Hematopoietic multipotent progenitor cell treated with erythropoietin and hydrocortisone succinate and interleukin-3 and kit ligand, for 8 days (in vitro differentiated cells): ENCODE data around the gene MSANTD4.
"Not testable (repeated sequence)": the region's sequence is repeated elsewhere in the genome, so short reads cannot be mapped to it uniquely, and the experiment has no call there.

Experiments used
- DNase-seq: peaks from one replicate; pipeline ENCODE4 v3.0.0-alpha.2; 2015

MSANTD4 gene

DNA sequence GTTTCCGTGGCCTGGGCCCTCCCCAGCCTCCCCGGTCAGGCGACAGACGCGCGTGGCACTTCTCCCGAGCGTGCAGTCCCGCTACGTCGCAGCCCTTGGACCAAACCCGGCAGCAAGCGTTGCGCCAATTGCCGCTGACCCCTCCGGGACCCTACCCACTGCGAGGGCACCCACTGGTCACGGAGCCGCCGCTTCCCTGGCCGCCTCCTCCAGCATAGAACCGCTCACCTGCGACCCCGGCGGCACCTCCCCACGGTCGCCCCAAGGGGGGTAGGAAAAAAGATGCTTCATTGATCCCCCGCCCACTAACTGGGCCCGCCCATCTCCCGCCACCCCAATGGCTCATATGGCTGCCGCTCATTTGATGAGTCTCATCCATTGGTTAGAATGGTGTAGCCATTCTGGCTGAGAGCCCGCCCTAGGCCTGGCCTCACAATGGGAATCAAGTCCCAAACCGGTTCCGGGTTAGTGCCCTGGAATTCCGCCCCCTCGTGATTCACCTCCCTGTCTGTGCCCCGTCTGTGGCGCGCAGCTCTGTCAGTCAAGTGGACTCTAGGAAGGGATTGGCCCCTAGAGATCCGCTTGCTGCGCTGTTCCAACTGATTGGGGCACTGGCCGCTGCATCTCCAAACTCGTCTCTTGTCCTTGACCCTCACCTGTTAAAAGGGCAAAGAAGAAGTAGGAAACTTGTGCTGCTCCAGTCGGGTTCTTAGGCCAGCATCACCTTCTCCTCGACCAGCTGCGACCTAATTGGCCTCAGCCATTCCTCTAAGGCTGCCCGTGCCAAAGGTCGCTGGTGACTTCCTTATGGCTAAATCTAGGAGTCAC lies at the start of gene MSANTD4:
MSANTD4 (minus strand) TSS at position 274 of the 828 bp plus-strand sequence. CDS start 11,323 bp downstream, outside the sequence.
- peak; percentile 100 for DNase-seq

DNA sequence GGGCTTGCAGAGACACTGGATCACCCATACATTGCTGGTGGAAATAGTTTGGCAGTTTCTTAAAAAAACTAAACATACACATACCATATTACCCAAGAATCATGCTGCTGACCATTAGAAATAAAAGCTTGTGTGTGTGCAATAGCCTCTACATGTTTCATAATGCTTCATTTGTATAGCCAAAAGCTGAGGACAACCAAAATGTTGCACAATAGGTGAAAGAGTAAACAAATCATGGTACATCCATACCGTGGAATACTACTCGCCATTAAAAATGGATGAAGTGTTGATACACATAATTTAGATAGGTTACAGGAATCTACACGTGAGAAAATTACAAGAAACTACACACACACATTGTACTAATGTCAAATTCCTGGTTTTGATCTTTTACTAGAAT lies 48.6 kb upstream of the MSANTD4 start:
- no peak for DNase-seq

- no peak for DNase-seq
These were observed 41.0 kb upstream of the MSANTD4 start for GRCh38 chr11:106063009-106063408.

DNA sequence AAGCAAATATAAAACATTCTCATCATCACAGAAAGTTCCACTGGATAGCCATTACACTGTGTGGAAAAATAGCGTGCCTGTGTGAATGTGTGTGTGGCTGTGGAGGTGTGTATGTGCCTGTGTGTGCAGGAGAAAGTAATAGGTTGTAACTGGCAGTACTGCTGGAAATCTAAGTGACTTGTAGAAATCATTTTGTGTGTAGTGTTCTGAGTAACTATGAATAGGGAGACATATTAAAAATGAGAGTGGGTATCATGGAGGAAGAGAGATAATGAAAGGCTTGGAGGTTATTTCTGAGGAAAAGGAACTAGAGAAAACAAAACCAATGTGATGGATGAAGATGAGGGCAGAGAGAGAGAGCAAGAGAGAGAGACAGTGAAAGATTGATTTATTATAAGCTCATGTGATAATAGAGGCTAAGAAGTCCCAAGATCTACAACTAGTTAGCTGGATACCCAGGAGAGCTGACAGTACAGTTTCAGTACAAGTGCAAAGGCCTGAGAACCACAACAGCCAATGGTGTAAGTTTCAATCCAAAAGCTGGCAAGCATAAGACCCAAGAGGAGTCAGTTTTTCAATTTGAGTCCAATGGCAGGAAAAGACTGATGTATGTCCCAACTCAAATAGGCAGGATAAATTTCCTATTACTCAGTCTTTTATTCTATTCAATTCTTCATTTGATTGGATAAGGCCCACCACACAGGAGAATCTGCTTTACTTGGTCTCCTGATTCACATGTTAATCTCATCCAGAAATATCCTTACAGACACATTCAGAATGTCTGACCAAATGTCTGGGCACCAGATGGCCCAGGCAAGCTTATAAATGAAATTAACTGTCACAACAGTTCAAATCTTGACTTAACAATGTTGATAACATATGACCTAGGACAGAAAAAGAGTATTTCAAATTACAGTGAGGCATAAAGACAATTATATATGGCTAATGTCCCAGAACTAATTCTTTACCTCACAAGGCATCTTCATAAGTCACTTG lies 40.2 kb upstream of the MSANTD4 start:
- no peak for DNase-seq

DNA sequence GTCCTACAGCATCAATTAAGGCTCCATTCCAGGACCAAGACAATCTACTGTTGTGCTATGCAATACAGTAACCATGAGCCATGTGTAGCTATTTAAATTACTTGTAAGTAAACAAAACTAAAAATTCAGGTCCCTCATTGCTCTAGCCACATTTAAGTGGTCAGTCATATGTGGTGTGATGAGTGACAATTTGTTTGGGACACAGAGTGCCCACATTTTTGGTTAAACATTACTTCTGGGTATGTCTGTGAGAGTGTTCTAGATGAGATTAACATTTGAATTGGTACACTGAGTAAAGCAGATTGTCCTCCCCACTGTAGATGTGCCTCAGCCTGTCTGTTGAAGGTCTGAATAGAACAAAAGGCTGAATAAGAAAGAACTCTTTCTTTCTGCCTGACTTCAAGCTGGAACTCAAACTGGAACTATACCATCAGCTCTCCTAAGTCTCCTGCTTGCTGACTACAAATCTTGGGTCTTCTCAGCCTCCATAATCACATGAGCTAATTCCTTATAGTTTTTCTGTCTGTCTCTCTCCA lies 39.3 kb upstream of the MSANTD4 start:
- no peak for DNase-seq

DNA sequence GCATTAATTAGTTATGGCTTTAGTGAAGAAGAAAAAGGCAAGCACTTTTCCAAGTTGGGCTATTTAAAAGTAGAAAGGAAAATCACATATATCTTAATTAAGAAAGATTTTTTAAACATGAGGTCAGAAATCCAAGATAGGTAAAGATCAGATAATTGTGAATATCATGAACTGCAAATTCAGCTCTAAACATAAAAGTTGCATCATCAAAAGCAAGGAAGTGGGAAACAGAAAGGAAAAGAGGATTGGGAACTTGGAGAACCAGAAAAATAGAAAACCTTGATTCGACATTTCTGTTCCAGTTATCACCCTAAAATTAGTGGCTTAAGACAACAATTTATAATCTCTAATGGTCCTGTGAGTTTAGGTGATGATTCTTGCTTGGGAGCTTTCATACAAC lies 37.6 kb upstream of the MSANTD4 start:
- DNase-seq: no peak

GRCh38 chr11:106058377-106058776 lies 36.3 kb upstream of the MSANTD4 start:
- not testable (repeated sequence) for DNase-seq

DNA sequence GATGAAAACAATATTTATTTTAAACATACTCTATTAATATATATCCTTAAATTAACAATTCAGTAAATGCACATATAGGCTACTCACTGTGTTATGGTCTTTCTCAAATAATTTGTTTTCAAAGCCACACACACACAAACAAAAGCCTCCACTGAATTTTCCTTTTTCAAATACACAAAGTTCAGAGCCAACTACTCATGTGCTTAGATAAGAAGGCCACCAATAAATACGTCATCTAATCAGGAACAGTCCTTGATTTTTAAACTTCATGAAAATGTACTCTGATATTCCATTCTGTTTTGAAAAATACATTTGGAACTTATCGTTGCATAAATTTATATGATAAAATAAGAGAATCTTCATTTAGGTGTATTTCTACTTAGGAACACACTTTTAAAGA lies 29.1 kb upstream of the MSANTD4 start:
- no peak for DNase-seq

DNA sequence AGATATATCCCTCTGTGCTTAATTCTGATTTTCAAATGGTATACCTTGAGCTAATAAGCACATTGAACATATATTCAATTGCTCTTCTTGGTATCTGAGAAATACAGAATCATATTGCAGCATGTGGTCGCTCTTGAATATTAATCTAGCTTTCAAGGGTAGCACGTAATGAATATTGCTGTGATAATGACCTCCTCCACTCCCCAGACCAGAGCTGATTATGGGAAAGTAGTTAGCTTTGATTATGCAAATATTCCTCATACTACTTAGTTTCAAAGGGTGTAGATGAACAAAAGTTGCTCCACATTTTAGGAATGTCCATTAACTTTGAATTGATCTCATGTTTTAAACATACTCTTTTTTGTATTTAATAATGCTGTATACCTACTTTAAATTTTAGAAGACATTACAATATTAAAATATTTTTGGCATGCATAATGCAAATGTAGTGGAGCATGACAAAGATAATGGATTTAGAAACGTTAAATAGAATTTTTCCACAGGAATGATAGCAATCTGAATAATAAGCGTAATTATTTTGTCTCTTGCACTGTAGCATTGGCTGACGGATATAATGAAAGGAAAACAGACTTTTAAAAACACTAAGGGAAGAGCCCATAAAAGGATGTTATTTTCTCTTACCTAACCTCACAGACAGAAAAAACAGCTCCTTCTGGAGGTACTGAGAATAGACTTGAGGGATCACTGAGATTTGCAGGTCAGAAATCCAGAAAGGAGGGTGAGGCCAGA lies 27.9 kb upstream of the MSANTD4 start:
- DNase-seq: no peak

DNA sequence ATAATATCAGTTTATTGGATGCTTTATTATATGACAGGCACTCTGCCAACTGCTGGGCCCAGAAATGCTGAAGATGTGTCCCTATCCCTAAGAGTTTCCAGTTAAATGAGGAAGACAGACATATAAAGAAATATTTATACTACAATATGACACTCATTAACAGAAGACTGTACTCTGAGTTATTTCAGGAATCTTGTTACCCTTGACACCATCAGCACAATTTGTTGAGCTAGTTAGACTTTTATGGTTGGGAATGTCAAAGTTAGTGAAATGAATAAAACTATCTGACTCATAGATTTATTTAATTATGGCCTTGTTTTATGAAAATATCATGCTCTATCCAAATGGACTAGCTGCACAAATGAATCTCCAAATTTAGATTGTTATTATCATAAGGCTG lies 25.6 kb upstream of the MSANTD4 start:
- no peak for DNase-seq

DNA sequence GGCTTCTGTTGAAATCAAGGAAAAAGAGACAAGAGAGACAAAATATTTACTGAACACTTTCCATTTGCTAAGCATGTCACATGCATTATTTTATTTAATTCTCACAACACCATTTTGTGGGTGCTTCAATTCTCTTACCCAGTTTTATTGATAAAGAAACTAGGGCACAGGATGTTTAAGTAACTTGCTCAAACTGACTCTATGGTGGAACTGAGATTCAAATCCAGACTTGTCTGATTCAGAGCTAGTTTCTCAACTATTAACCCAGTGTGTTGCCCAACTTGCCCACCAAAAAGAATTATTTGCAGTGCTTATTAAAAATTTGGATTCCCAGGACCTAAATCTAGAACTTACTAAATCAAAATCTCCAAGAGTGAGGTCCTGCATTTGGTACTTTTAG lies 21.5 kb upstream of the MSANTD4 start:
- no peak for DNase-seq

DNA sequence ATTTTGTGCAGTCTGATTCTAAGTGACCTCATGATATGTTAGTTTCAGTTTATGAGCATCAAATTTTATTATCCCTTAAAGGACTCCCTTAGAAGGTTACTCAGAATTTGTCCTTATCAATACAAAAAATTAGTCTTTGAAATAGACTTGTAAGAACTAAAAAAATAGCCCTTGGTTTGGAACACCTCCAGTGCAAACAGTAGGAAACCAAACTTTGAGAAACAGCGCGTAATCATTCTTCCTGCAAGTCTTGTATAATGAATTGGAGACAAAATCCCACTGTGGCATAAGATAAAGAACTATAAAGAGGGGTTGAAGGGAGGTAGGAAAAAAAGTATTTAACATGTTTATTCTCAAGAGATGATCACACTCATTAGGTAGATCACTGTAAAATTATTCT lies 10.8 kb upstream of the MSANTD4 start:
- DNase-seq: no peak

DNA sequence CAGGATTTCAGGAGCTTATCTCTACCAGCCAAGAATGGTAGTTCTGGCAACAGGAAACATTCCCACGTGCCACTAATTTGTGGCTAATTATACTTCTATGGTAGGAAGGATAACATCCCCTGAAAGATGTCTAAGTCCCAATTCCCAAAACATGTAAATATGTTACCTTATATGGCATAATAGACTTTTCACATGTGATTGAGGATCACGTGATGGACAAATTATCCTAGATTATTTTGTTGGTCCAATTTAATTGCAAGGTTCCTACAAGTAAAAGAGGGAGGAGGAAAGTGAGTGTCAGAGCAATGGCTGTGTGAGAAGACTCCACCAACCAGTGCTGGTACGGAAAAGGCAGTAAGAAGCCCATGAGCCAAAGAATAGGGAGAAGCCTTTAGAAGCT lies 9.9 kb upstream of the MSANTD4 start:
- no peak for DNase-seq

GRCh38 chr11:106031202-106031810 lies 9.3 kb upstream of the MSANTD4 start:
- DNase-seq: no peak

- DNase-seq: no peak
These were observed 8.6 kb upstream of the MSANTD4 start for GRCh38 chr11:106030609-106031008.

DNA sequence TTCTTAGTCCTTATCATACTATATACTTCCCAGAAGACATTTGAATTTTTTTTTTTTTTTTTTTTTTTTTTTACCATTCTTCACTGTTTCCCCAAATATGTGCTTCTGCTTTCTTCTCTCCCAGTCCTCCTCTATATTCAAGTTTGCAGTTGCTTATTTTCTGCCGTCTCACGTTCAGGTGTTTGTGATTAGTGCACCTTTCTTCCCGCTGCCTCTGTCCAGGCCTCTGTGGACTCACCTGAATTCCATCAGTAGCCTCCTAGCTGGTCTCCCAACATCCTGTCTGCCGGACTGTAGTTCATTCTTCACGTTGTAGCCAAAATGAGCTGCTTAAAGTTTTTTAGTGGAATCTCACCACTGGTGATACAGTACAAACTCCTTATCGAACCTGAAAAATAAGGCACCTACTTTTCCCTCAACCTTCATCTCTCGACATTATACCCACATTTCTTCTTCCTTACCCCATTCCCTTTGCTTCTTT lies 795 bp upstream of the MSANTD4 start:
- no peak for DNase-seq

GRCh38 chr11:106021181-106021966 lies 666 bp downstream of the MSANTD4 start:
- peak; percentile 17 for DNase-seq

- DNase-seq: no peak
These were observed 4.9 kb downstream of the MSANTD4 start for GRCh38 chr11:106017093-106017492.

DNA sequence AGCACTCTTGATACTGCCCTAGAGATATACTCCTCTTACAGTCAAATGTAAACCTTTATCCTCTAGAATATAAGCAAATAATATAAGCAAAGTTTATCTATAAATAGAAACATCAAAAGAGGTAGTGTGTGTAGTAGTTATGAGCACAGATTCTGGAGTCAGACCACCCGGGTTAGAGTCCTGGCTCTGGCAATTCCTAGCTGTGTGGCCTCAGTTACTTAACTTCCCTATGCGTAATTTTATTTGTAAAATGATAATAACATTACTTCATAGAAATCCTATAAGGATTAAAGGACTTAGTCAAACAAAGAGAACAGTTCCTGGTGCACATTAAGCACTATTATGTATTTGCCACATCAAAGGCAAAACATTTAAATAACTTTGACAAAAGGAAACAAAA lies 7.0 kb downstream of the MSANTD4 start:
- no peak for DNase-seq

- DNase-seq: no peak
These were observed 7.4 kb downstream of the MSANTD4 start for GRCh38 chr11:106014620-106015019.

- no peak for DNase-seq
These were observed 8.0 kb downstream of the MSANTD4 start for GRCh38 chr11:106014035-106014434.
